ENCODE data around the gene ZNF598.

ZNF598 gene

GRCh38 chr16:1982013-1982433, 27.6 kb downstream of the ZNF598 start:
- Histone ChIP-seq H3K4me3 (ENCODE audit: low read depth in 1 of 2, low read length in 2 of 2) (no peak overlapping the region), H3K27me3 (ENCODE audit: control insufficient read depth in 1 of 2, insufficient read depth in 2 of 2, low read length in 2 of 2) (peaks cover 19 to 60% of the 10 kb centered on the region in 2 donors), H3K9ac (ENCODE audit: low read length) (no peak overlapping the region), H3K27ac (ENCODE audit: low read depth, low read length) (no peak overlapping the region), H3K4me1 (ENCODE audit: insufficient read depth, low read length) (peaks cover 14% of the 10 kb centered on the region), H3K36me3 (ENCODE audit: insufficient read depth, low read length) (peaks cover 20% of the 10 kb centered on the region), H3K9me3 (ENCODE audit: low read length) (no peaks in the 10 kb centered on the region)

- no peak within 1 kb of the TSS for H3K9ac ChIP-seq (ENCODE audit: low read length)
Measured at GRCh38 chr16:1981398-1981836, 28.2 kb downstream of the ZNF598 start, which contains the start of gene NOXO1. TSS of gene NOXO1 (minus strand) at chr16:1981469. CDS start at chr16:1981179, 290 bp downstream.

GRCh38 chr16:1980770-1981087, 28.9 kb downstream of the ZNF598 start:
- Histone ChIP-seq H3K4me1 (ENCODE audit: insufficient read depth, low read length) (peaks cover 14% of the 10 kb centered on the region), H3K27ac (ENCODE audit: low read depth, low read length) (no peak overlapping the region), H3K36me3 (ENCODE audit: insufficient read depth, low read length) (peaks cover 20% of the 10 kb centered on the region), H3K4me3 (ENCODE audit: low read depth in 1 of 2, low read length in 2 of 2) (no peak overlapping the region), H3K27me3 (ENCODE audit: control insufficient read depth in 1 of 2, insufficient read depth in 2 of 2, low read length in 2 of 2) (peaks cover 22 to 67% of the 10 kb centered on the region in 2 donors), H3K9me3 (ENCODE audit: low read length) (no peaks in the 10 kb centered on the region), H3K9ac (ENCODE audit: low read length) (no peak overlapping the region)

More at GRCh38 chr16:1981398-1981836, 28.2 kb downstream of the ZNF598 start, which contains the start of gene NOXO1:
- no peak within 1 kb of the TSS for H3K27ac ChIP-seq (ENCODE audit: low read depth, low read length)
- H3K9me3 ChIP-seq (ENCODE audit: low read length) = no peaks in the 10 kb centered on the region
- peaks cover 14% of the 10 kb centered on the region for H3K4me1 ChIP-seq (ENCODE audit: insufficient read depth, low read length)
- H3K36me3 ChIP-seq (ENCODE audit: insufficient read depth, low read length) = peaks cover 20% of the 10 kb centered on the region
- no peak within 1 kb of the TSS for H3K4me3 ChIP-seq (ENCODE audit: low read depth in 1 of 2, low read length in 2 of 2)
- peaks cover 19 to 62% of the 10 kb centered on the region in 2 donors for H3K27me3 ChIP-seq (ENCODE audit: control insufficient read depth in 1 of 2, insufficient read depth in 2 of 2, low read length in 2 of 2)

- Histone ChIP-seq H3K4me1 (ENCODE audit: insufficient read depth, low read length) (peaks cover 11% of the 10 kb centered on the region), H3K27me3 (ENCODE audit: control insufficient read depth in 1 of 2, insufficient read depth in 2 of 2, low read length in 2 of 2) (peaks cover 22 to 67% of the 10 kb centered on the region in 2 donors), H3K27ac (ENCODE audit: low read depth, low read length) (no peak overlapping the region), H3K9ac (ENCODE audit: low read length) (no peak overlapping the region), H3K9me3 (ENCODE audit: low read length) (no peaks in the 10 kb centered on the region), H3K36me3 (ENCODE audit: insufficient read depth, low read length) (peaks cover 24% of the 10 kb centered on the region), H3K4me3 (ENCODE audit: low read depth in 1 of 2, low read length in 2 of 2) (no peak overlapping the region)
Measured at GRCh38 chr16:1980030-1980769, 29.4 kb downstream of the ZNF598 start.

GRCh38 chr16:1979271-1980029, 30.2 kb downstream of the ZNF598 start:
- Histone ChIP-seq H3K9me3 (ENCODE audit: low read length) (no peaks in the 10 kb centered on the region), H3K4me3 (ENCODE audit: low read depth in 1 of 2, low read length in 2 of 2) (no peak overlapping the region), H3K4me1 (ENCODE audit: insufficient read depth, low read length) (peaks cover 5% of the 10 kb centered on the region)

GRCh38 chr16:1978476-1979120, 31.0 kb downstream of the ZNF598 start:
- peaks cover 34% of the 10 kb centered on the region for H3K36me3 ChIP-seq (ENCODE audit: insufficient read depth, low read length)
- no peak overlapping the region for H3K4me3 ChIP-seq (ENCODE audit: low read depth in 1 of 2, low read length in 2 of 2)
- H3K9me3 ChIP-seq (ENCODE audit: low read length) = no peaks in the 10 kb centered on the region
- no peak overlapping the region for H3K9ac ChIP-seq (ENCODE audit: low read length)
- H3K27me3 ChIP-seq (ENCODE audit: control insufficient read depth in 1 of 2, insufficient read depth in 2 of 2, low read length in 2 of 2) = peaks cover 22 to 67% of the 10 kb centered on the region in 2 donors
- H3K4me1 ChIP-seq (ENCODE audit: insufficient read depth, low read length) = peaks cover 5% of the 10 kb centered on the region
- H3K27ac ChIP-seq (ENCODE audit: low read depth, low read length) = no peak overlapping the region

More at GRCh38 chr16:1979271-1980029, 30.2 kb downstream of the ZNF598 start:
- no peak overlapping the region for H3K27ac ChIP-seq (ENCODE audit: low read depth, low read length)
- H3K27me3 ChIP-seq (ENCODE audit: control insufficient read depth in 1 of 2, insufficient read depth in 2 of 2, low read length in 2 of 2) = peaks cover 22 to 67% of the 10 kb centered on the region in 2 donors
- peaks cover 32% of the 10 kb centered on the region for H3K36me3 ChIP-seq (ENCODE audit: insufficient read depth, low read length)
- no peak overlapping the region for H3K9ac ChIP-seq (ENCODE audit: low read length)

- Histone ChIP-seq H3K9ac (ENCODE audit: low read length) (no peak overlapping the region), H3K9me3 (ENCODE audit: low read length) (no peaks in the 10 kb centered on the region), H3K4me3 (ENCODE audit: low read depth in 1 of 2, low read length in 2 of 2) (no peak overlapping the region), H3K36me3 (ENCODE audit: insufficient read depth, low read length) (peaks cover 34% of the 10 kb centered on the region), H3K4me1 (ENCODE audit: insufficient read depth, low read length) (peaks cover 8% of the 10 kb centered on the region), H3K27ac (ENCODE audit: low read depth, low read length) (no peak overlapping the region), H3K27me3 (ENCODE audit: control insufficient read depth in 1 of 2, insufficient read depth in 2 of 2, low read length in 2 of 2) (peaks cover 22 to 64% of the 10 kb centered on the region in 2 donors)
Measured at GRCh38 chr16:1977875-1978268, 31.7 kb downstream of the ZNF598 start.

GRCh38 chr16:1976951-1977874, 32.4 kb downstream of the ZNF598 start:
- H3K4me1 ChIP-seq (ENCODE audit: insufficient read depth, low read length) = peaks cover 14% of the 10 kb centered on the region
- H3K9me3 ChIP-seq (ENCODE audit: low read length) = no peaks in the 10 kb centered on the region
- H3K27me3 ChIP-seq (ENCODE audit: control insufficient read depth in 1 of 2, insufficient read depth in 2 of 2, low read length in 2 of 2) = peaks cover 20 to 57% of the 10 kb centered on the region in 2 donors
- H3K4me3 ChIP-seq (ENCODE audit: low read depth in 1 of 2, low read length in 2 of 2) = no peak overlapping the region
- no peak overlapping the region for H3K27ac ChIP-seq (ENCODE audit: low read depth, low read length)
- H3K36me3 ChIP-seq (ENCODE audit: insufficient read depth, low read length) = peaks cover 34% of the 10 kb centered on the region
- H3K9ac ChIP-seq (ENCODE audit: low read length) = no peak overlapping the region

GRCh38 chr16:1976216-1976520, 33.5 kb downstream of the ZNF598 start:
- peaks cover 34% of the 10 kb centered on the region for H3K36me3 ChIP-seq (ENCODE audit: insufficient read depth, low read length)
- H3K9ac ChIP-seq (ENCODE audit: low read length) = no peak overlapping the region
- H3K4me1 ChIP-seq (ENCODE audit: insufficient read depth, low read length) = peaks cover 15% of the 10 kb centered on the region
- H3K27ac ChIP-seq (ENCODE audit: low read depth, low read length) = no peak overlapping the region
- H3K9me3 ChIP-seq (ENCODE audit: low read length) = no peaks in the 10 kb centered on the region
- H3K4me3 ChIP-seq (ENCODE audit: low read depth in 1 of 2, low read length in 2 of 2) = no peak overlapping the region
- peaks cover 10 to 47% of the 10 kb centered on the region in 2 donors for H3K27me3 ChIP-seq (ENCODE audit: control insufficient read depth in 1 of 2, insufficient read depth in 2 of 2, low read length in 2 of 2)

GRCh38 chr16:1975432-1976215, 34.0 kb downstream of the ZNF598 start:
- Histone ChIP-seq H3K9ac (ENCODE audit: low read length) (no peak overlapping the region), H3K27me3 (ENCODE audit: control insufficient read depth in 1 of 2, insufficient read depth in 2 of 2, low read length in 2 of 2) (peaks cover 5 to 41% of the 10 kb centered on the region in 2 donors), H3K27ac (ENCODE audit: low read depth, low read length) (no peak overlapping the region), H3K4me3 (ENCODE audit: low read depth in 1 of 2, low read length in 2 of 2) (no peak overlapping the region), H3K4me1 (ENCODE audit: insufficient read depth, low read length) (peaks cover 20% of the 10 kb centered on the region), H3K9me3 (ENCODE audit: low read length) (no peaks in the 10 kb centered on the region), H3K36me3 (ENCODE audit: insufficient read depth, low read length) (peaks cover 34% of the 10 kb centered on the region)
